Stimulated activated CD8-positive, alpha-beta memory T cell treated with anti-CD3 and anti-CD28 coated beads, Interleukin-7, amount 100 ng/mL, for 4 hours (primary cell): ENCODE data around the gene SIT1.

Experiments used
- DNase-seq, 2 donors: peaks; one replicate each; pipeline ENCODE4 v3.0.0-alpha.2; 2020; ENCODE audit warnings: low read depth in 2 of 2

Gene SIT1

GRCh38 chr9:35606138-35606504, 44.6 kb downstream of the SIT1 start:
- DNase-seq: no peak

GRCh38 chr9:35605351-35606137, 45.2 kb downstream of the SIT1 start:
- no peak for DNase-seq

- peak; percentile 57 to 82 for DNase-seq
Measured at GRCh38 chr9:35604578-35605350, 46.0 kb downstream of the SIT1 start, which contains the start of gene TESK1. Gene TESK1 (plus strand): TSS chr9:35605262. CDS start chr9:35605620, 358 bp downstream.

GRCh38 chr9:35603986-35604577, 46.6 kb downstream of the SIT1 start:
- DNase-seq: peak; percentile 99

GRCh38 chr9:35603506-35603985, 47.2 kb downstream of the SIT1 start:
- no peak for DNase-seq

GRCh38 chr9:35599763-35600604, 50.7 kb downstream of the SIT1 start:
- no peak for DNase-seq
